GM23338 (cell line): ENCODE measurements around the gene MBTPS2. TPM values are rescaled to one million over a fixed set of nuclear protein-coding genes. Genes with fewer than 3 reads are reported as not detected.

Experiments
- ATAC-seq: fragments of 200-7000 bp; cut with Tn5 transposase; 3 replicates; pipeline ENCODE4 v1.9.1; 2020
- DNase-seq: peaks from one replicate; pipeline ENCODE4 v3.0.0-alpha.2; 2015; ENCODE audit warnings: low spot score
- H2AFZ ChIP-seq: fragments of 200-600 bp; sonication (generic); 2 replicates; pipeline ENCODE4 v1.8.0; 2016; ENCODE audit warnings: antibody characterized with exemption, mild to moderate bottlenecking, moderate library complexity
- H3F3A ChIP-seq: fragments of 200-600 bp; sonication (generic); replicated peaks from 2 replicates; pipeline ENCODE4 v1.8.0; 2017; ENCODE audit warnings: antibody characterized with exemption, mixed run types, low read depth
- H3K27ac ChIP-seq: fragments of 200-600 bp; sonication (generic); 2 replicates; pipeline ENCODE4 v1.6.1; 2016; ENCODE audit warnings: low read depth
- H3K27me3 ChIP-seq: fragments of 200-600 bp; sonication (generic); 2 replicates; pipeline ENCODE4 v1.8.0; 2016; ENCODE audit warnings: mild to moderate bottlenecking, mixed run types, moderate library complexity; ENCODE audit not compliant: insufficient read depth
- H3K36me3 ChIP-seq: fragments of 200-600 bp; sonication (generic); 2 replicates; pipeline ENCODE4 v1.8.0; 2016; ENCODE audit warnings: mild to moderate bottlenecking; ENCODE audit not compliant: insufficient read depth
- H3K4me1 ChIP-seq: fragments of 200-600 bp; sonication (generic); 2 replicates; pipeline ENCODE4 v1.8.0; 2016; ENCODE audit warnings: mild to moderate bottlenecking, moderate library complexity; ENCODE audit not compliant: insufficient read depth
- H3K4me2 ChIP-seq: fragments of 200-600 bp; sonication (generic); 2 replicates; pipeline ENCODE4 v1.7.1; 2017; ENCODE audit warnings: mixed run types
- H3K4me3 ChIP-seq: fragments of 200-600 bp; sonication (generic); 2 replicates; pipeline ENCODE4 v1.6.1; 2016; ENCODE audit warnings: mixed run types
- H3K79me2 ChIP-seq: fragments of 200-600 bp; sonication (generic); replicated peaks from 2 replicates; pipeline ENCODE4 v1.8.0; 2017; ENCODE audit warnings: mild to moderate bottlenecking; ENCODE audit not compliant: insufficient read depth
- H3K9me2 ChIP-seq: fragments of 200-600 bp; sonication (generic); 2 replicates; pipeline ENCODE4 v1.8.0; 2017; ENCODE audit not compliant: insufficient read depth
- H4K20me1 ChIP-seq: fragments of 200-600 bp; sonication (generic); replicated peaks from 2 replicates; pipeline ENCODE4 v1.8.0; 2017; ENCODE audit warnings: mild to moderate bottlenecking; ENCODE audit not compliant: insufficient read depth
- H3K27ac Mint-ChIP-seq: 2 replicates; pipeline ENCODE4 v1.8.0; 2020; ENCODE audit warnings: inconsistent platforms, mild to moderate bottlenecking, moderate library complexity, mixed read lengths
- H3K27me3 Mint-ChIP-seq: 3 replicates; pipeline ENCODE4 v1.8.0; 2022; ENCODE audit warnings: low read depth, mild to moderate bottlenecking, moderate library complexity, mixed read lengths, inconsistent platforms; ENCODE audit not compliant: insufficient read depth, poor library complexity
- H3K36me3 Mint-ChIP-seq: 3 replicates; pipeline ENCODE4 v1.8.0; 2021; ENCODE audit warnings: low read depth, mild to moderate bottlenecking, inconsistent platforms, moderate library complexity, mixed read lengths
- H3K4me1 Mint-ChIP-seq: 3 replicates; pipeline ENCODE4 v1.8.0; 2020; ENCODE audit warnings: mild to moderate bottlenecking, inconsistent platforms, mixed read lengths
- H3K4me3 Mint-ChIP-seq: 3 replicates; pipeline ENCODE4 v1.8.0; 2021; ENCODE audit warnings: moderate library complexity, mild to moderate bottlenecking, inconsistent platforms, mixed read lengths
- H3K9me3 Mint-ChIP-seq: 3 replicates; pipeline ENCODE4 v1.8.0; 2020; ENCODE audit warnings: moderate library complexity, mild to moderate bottlenecking, inconsistent platforms, mixed read lengths
- CREB1 ChIP-seq: fragments of 250-450 bp; sonication (Bioruptor Pico); IDR thresholded peaks from 2 replicates; pipeline ENCODE4 v1.5.0; 2020; ENCODE audit warnings: low read depth, mild to moderate bottlenecking, moderate library complexity
- CTCF ChIP-seq, 2 experiments: fragments of 200-600 bp in 1 of 2; sonication (generic) in 1 of 2; conservative IDR thresholded peaks; 2 replicates each; pipeline versions ENCODE4 v1.5.1 to v1.6.1; 2016 to 2017; ENCODE audit warnings: antibody characterized with exemption in 2 of 2, low read depth in 2 of 2, mild to moderate bottlenecking in 2 of 2, moderate library complexity in 1 of 2
- EZH2 ChIP-seq: fragments of 200-600 bp; sonication (generic); IDR thresholded peaks from one replicate; pipeline ENCODE4 v1.8.0; 2017; ENCODE audit warnings: antibody characterized with exemption, mild to moderate bottlenecking, low read depth; ENCODE audit not compliant: unreplicated experiment
- EZH2phosphoT487 ChIP-seq: fragments of 200-600 bp; sonication (generic); IDR thresholded peaks from one replicate; pipeline ENCODE4 v1.8.1; 2018; ENCODE audit warnings: antibody characterized with exemption; ENCODE audit not compliant: unreplicated experiment
- JUNB ChIP-seq: IDR thresholded peaks from one replicate; pipeline ENCODE4 v1.6.1; 2016; ENCODE audit warnings: antibody characterized with exemption; ENCODE audit not compliant: unreplicated experiment
- NANOG ChIP-seq: IDR thresholded peaks from 2 replicates; pipeline ENCODE4 v1.6.1; 2016; ENCODE audit warnings: antibody characterized with exemption, borderline replicate concordance
- POLR2AphosphoS5 ChIP-seq: IDR thresholded peaks from 2 replicates; pipeline ENCODE4 v1.6.1; 2016; ENCODE audit warnings: antibody characterized with exemption, low read depth
- STAT1 ChIP-seq: IDR thresholded peaks from one replicate; pipeline ENCODE4 v1.6.1; 2016; ENCODE audit warnings: antibody characterized with exemption; ENCODE audit not compliant: unreplicated experiment
- ZNF114 ChIP-seq: fragments of 250-450 bp; sonication (Bioruptor Pico); IDR thresholded peaks from 2 replicates; pipeline ENCODE4 v1.5.0; 2020; ENCODE audit warnings: mild to moderate bottlenecking, moderate library complexity
- ZNF331 ChIP-seq: fragments of 250-450 bp; sonication (Bioruptor Pico); IDR thresholded peaks from 2 replicates; pipeline ENCODE4 v1.5.0; 2020; ENCODE audit warnings: low read depth, mild to moderate bottlenecking, moderate library complexity
- polyA plus RNA-seq: library from polyadenylated mRNA; unstranded; fragments of >200 nt; fragmentation: Nextera tagmentation; extraction: Ambion mirVana; gene quantifications from 2 replicates; pipeline ENCODE4 v1.2.1, GENCODE V29; 2016
- total RNA-seq: library from RNA; depleted of rRNA; stranded (reverse); fragments of >200 nt; shearing (Covaris generic); gene quantifications from 2 replicates; pipeline ENCODE4 v1.2.3, GENCODE V29; 2014
- TF ChIP-seq, protein P1 (sequence below): IDR thresholded peaks from one replicate; pipeline ENCODE4 v1.6.1; 2018; ENCODE audit warnings: antibody characterized with exemption; ENCODE audit not compliant: unreplicated experiment
- TF ChIP-seq, protein P2 (sequence below): fragments of 250-450 bp; sonication (Bioruptor Pico); IDR thresholded peaks from 2 replicates; pipeline ENCODE4 v1.5.0; 2020; ENCODE audit warnings: mild to moderate bottlenecking, moderate library complexity
- TF ChIP-seq, protein P3 (sequence below): IDR thresholded peaks from 2 replicates; pipeline ENCODE4 v1.6.1; 2016; ENCODE audit warnings: antibody characterized with exemption

The MBTPS2 gene
- total and polyA plus RNA-seq, 2 experiments from 2014 or later: 3.2 to 7.8 TPM

DNA sequence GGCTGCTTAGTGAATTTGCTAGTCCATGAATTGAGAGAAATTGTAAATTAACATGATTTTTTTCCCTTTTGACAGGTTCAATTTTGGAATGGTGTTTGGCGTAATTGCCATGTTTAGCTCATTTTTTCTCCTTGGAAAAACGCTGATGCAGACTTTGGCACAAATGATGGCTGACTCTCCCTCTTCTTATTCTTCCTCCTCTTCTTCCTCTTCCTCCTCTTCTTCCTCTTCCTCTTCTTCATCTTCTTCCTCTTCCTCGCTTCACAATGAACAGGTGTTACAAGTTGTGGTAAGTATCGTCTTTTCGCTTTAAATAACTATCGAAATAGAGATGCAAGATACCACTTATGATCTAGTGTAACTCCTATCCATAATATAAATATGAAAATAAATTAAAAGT lies 5.7 kb downstream of the MBTPS2 start:
- Histone ChIP-seq H3K4me3 (no peak overlapping the region), H3K79me2 (peaks cover 10% of the 10 kb centered on the region; the same call in 1 of the 2 replicates), H3K27me3 (no peaks in the 10 kb centered on the region), H3K36me3 (no peaks in the 10 kb centered on the region), H4K20me1 (no peaks in the 10 kb centered on the region), H3K4me2 (no peak overlapping the region), H3F3A (no peaks in the 10 kb centered on the region), H3K27ac (no peak overlapping the region), H3K9me2 (no peaks in the 10 kb centered on the region), H3K4me1 (peaks cover 4% of the 10 kb centered on the region), H2AFZ (no peak overlapping the region)
- DNase-seq: no peak
- TF ChIP-seq JUNB (no peak), EZH2 (no peak), ZNF114 (no peak), POLR2AphosphoS5 (no peak), STAT1 (no peak), CTCF (conservative IDR thresholded peaks at IDR 0.05; ENCODE audit: low read depth in 2 of 2) (no peak), ZNF331 (no peak), EZH2phosphoT487 (no peak), CREB1 (CRISPR knock-in tag) (no peak), NANOG (no peak)
- TF ChIP-seq, protein P1, sequence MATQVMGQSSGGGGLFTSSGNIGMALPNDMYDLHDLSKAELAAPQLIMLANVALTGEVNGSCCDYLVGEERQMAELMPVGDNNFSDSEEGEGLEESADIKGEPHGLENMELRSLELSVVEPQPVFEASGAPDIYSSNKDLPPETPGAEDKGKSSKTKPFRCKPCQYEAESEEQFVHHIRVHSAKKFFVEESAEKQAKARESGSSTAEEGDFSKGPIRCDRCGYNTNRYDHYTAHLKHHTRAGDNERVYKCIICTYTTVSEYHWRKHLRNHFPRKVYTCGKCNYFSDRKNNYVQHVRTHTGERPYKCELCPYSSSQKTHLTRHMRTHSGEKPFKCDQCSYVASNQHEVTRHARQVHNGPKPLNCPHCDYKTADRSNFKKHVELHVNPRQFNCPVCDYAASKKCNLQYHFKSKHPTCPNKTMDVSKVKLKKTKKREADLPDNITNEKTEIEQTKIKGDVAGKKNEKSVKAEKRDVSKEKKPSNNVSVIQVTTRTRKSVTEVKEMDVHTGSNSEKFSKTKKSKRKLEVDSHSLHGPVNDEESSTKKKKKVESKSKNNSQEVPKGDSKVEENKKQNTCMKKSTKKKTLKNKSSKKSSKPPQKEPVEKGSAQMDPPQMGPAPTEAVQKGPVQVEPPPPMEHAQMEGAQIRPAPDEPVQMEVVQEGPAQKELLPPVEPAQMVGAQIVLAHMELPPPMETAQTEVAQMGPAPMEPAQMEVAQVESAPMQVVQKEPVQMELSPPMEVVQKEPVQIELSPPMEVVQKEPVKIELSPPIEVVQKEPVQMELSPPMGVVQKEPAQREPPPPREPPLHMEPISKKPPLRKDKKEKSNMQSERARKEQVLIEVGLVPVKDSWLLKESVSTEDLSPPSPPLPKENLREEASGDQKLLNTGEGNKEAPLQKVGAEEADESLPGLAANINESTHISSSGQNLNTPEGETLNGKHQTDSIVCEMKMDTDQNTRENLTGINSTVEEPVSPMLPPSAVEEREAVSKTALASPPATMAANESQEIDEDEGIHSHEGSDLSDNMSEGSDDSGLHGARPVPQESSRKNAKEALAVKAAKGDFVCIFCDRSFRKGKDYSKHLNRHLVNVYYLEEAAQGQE: no peak
- TF ChIP-seq, protein P2, sequence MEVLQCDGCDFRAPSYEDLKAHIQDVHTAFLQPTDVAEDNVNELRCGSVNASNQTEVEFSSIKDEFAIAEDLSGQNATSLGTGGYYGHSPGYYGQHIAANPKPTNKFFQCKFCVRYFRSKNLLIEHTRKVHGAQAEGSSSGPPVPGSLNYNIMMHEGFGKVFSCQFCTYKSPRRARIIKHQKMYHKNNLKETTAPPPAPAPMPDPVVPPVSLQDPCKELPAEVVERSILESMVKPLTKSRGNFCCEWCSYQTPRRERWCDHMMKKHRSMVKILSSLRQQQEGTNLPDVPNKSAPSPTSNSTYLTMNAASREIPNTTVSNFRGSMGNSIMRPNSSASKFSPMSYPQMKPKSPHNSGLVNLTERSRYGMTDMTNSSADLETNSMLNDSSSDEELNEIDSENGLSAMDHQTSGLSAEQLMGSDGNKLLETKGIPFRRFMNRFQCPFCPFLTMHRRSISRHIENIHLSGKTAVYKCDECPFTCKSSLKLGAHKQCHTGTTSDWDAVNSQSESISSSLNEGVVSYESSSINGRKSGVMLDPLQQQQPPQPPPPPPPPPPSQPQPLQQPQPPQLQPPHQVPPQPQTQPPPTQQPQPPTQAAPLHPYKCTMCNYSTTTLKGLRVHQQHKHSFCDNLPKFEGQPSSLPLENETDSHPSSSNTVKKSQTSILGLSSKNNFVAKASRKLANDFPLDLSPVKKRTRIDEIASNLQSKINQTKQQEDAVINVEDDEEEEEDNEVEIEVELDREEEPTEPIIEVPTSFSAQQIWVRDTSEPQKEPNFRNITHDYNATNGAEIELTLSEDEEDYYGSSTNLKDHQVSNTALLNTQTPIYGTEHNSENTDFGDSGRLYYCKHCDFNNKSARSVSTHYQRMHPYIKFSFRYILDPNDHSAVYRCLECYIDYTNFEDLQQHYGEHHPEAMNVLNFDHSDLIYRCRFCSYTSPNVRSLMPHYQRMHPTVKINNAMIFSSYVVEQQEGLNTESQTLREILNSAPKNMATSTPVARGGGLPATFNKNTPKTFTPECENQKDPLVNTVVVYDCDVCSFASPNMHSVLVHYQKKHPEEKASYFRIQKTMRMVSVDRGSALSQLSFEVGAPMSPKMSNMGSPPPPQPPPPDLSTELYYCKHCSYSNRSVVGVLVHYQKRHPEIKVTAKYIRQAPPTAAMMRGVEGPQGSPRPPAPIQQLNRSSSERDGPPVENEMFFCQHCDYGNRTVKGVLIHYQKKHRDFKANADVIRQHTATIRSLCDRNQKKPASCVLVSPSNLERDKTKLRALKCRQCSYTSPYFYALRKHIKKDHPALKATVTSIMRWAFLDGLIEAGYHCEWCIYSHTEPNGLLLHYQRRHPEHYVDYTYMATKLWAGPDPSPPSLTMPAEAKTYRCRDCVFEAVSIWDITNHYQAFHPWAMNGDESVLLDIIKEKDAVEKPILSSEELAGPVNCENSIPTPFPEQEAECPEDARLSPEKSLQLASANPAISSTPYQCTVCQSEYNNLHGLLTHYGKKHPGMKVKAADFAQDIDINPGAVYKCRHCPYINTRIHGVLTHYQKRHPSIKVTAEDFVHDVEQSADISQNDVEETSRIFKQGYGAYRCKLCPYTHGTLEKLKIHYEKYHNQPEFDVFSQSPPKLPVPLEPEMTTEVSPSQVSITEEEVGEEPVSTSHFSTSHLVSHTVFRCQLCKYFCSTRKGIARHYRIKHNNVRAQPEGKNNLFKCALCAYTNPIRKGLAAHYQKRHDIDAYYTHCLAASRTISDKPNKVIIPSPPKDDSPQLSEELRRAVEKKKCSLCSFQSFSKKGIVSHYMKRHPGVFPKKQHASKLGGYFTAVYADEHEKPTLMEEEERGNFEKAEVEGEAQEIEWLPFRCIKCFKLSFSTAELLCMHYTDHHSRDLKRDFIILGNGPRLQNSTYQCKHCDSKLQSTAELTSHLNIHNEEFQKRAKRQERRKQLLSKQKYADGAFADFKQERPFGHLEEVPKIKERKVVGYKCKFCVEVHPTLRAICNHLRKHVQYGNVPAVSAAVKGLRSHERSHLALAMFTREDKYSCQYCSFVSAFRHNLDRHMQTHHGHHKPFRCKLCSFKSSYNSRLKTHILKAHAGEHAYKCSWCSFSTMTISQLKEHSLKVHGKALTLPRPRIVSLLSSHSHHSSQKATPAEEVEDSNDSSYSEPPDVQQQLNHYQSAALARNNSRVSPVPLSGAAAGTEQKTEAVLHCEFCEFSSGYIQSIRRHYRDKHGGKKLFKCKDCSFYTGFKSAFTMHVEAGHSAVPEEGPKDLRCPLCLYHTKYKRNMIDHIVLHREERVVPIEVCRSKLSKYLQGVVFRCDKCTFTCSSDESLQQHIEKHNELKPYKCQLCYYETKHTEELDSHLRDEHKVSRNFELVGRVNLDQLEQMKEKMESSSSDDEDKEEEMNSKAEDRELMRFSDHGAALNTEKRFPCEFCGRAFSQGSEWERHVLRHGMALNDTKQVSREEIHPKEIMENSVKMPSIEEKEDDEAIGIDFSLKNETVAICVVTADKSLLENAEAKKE (CRISPR knock-in tag): no peak
- TF ChIP-seq, protein P3, sequence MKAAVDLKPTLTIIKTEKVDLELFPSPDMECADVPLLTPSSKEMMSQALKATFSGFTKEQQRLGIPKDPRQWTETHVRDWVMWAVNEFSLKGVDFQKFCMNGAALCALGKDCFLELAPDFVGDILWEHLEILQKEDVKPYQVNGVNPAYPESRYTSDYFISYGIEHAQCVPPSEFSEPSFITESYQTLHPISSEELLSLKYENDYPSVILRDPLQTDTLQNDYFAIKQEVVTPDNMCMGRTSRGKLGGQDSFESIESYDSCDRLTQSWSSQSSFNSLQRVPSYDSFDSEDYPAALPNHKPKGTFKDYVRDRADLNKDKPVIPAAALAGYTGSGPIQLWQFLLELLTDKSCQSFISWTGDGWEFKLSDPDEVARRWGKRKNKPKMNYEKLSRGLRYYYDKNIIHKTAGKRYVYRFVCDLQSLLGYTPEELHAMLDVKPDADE: no peak
- ATAC-seq: no peak
- Mint-ChIP-seq H3K9me3 (no peaks in the 10 kb centered on the region), H3K36me3 (peaks cover 20% of the 10 kb centered on the region), H3K4me3 (no peak overlapping the region), H3K27me3 (peaks cover 2% of the 10 kb centered on the region), H3K4me1 (no peaks in the 10 kb centered on the region; the same call in 2 of the 3 replicates), H3K27ac (no peak overlapping the region)
